Measurements from ENCODE around the gene FLAD1.

GRCh38 chr1:154978360-154978759, 4.8 kb upstream of the FLAD1 start:
- TF ChIP-seq, protein P1, sequence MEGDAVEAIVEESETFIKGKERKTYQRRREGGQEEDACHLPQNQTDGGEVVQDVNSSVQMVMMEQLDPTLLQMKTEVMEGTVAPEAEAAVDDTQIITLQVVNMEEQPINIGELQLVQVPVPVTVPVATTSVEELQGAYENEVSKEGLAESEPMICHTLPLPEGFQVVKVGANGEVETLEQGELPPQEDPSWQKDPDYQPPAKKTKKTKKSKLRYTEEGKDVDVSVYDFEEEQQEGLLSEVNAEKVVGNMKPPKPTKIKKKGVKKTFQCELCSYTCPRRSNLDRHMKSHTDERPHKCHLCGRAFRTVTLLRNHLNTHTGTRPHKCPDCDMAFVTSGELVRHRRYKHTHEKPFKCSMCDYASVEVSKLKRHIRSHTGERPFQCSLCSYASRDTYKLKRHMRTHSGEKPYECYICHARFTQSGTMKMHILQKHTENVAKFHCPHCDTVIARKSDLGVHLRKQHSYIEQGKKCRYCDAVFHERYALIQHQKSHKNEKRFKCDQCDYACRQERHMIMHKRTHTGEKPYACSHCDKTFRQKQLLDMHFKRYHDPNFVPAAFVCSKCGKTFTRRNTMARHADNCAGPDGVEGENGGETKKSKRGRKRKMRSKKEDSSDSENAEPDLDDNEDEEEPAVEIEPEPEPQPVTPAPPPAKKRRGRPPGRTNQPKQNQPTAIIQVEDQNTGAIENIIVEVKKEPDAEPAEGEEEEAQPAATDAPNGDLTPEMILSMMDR (IDR thresholded peaks at IDR 0.05), result no peak
- no peak for TF ChIP-seq POLR2AphosphoS5 (IDR thresholded peaks at IDR 0.05; ENCODE audit: low read depth, low read length)
- TF ChIP-seq, protein P2, sequence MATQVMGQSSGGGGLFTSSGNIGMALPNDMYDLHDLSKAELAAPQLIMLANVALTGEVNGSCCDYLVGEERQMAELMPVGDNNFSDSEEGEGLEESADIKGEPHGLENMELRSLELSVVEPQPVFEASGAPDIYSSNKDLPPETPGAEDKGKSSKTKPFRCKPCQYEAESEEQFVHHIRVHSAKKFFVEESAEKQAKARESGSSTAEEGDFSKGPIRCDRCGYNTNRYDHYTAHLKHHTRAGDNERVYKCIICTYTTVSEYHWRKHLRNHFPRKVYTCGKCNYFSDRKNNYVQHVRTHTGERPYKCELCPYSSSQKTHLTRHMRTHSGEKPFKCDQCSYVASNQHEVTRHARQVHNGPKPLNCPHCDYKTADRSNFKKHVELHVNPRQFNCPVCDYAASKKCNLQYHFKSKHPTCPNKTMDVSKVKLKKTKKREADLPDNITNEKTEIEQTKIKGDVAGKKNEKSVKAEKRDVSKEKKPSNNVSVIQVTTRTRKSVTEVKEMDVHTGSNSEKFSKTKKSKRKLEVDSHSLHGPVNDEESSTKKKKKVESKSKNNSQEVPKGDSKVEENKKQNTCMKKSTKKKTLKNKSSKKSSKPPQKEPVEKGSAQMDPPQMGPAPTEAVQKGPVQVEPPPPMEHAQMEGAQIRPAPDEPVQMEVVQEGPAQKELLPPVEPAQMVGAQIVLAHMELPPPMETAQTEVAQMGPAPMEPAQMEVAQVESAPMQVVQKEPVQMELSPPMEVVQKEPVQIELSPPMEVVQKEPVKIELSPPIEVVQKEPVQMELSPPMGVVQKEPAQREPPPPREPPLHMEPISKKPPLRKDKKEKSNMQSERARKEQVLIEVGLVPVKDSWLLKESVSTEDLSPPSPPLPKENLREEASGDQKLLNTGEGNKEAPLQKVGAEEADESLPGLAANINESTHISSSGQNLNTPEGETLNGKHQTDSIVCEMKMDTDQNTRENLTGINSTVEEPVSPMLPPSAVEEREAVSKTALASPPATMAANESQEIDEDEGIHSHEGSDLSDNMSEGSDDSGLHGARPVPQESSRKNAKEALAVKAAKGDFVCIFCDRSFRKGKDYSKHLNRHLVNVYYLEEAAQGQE (IDR thresholded peaks at IDR 0.05; ENCODE audit: insufficient read depth in 1 of 2, low read depth in 2 of 2, low read length in 1 of 2), result no peak
- TF ChIP-seq SIN3A (IDR thresholded peaks at IDR 0.05; ENCODE audit: borderline replicate concordance, insufficient read depth, low read depth, low read length), result no peak

Measured in Panc1 (cell line).